HL-60 (cell line): ENCODE results near the gene EIF3C.
"Not testable (repeated sequence)": the region's sequence is repeated elsewhere in the genome, so short reads cannot be mapped to it uniquely, and the experiment has no call there.

Experiments
- GABPA ChIP-seq: IDR thresholded peaks from 2 replicates; pipeline ENCODE4 v1.6.1; 2012; ENCODE audit warnings: low read depth
- POLR2AphosphoS5 ChIP-seq: IDR thresholded peaks from 2 replicates; pipeline ENCODE4 v1.6.1; 2012; ENCODE audit warnings: low read depth
- TF ChIP-seq, protein P1 (sequence below): IDR thresholded peaks from one replicate; pipeline ENCODE4 v1.5.1; 2011; ENCODE audit warnings: low read length, control low read depth, inconsistent platforms; ENCODE audit not compliant: insufficient read depth
- TF ChIP-seq, protein P2 (sequence below): IDR thresholded peaks from 2 replicates; pipeline ENCODE4 v1.6.1; 2012; ENCODE audit warnings: low read depth; ENCODE audit not compliant: insufficient replicate concordance

DNA sequence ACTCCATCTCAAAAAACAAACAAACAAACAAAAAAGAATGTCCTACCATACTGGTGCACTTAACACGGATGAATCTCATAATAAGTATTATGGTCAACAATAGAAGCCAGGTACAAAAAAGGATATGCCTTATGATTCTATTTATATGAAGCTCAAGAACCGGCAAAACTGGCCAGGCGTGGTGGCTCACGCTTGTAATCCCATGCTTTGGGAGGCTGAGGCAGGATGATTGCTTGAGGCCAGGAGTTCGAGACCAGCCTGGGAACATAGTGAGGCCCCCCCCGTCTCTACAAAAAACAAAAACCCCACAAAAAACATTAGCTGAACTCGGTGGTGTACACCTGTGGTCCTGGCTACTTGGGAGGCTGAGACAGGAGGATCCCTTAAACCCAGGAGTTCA is 7.0 kb upstream of the EIF3C start:
- not testable (repeated sequence) for TF ChIP-seq GABPA, POLR2AphosphoS5
- TF ChIP-seq, protein P1, sequence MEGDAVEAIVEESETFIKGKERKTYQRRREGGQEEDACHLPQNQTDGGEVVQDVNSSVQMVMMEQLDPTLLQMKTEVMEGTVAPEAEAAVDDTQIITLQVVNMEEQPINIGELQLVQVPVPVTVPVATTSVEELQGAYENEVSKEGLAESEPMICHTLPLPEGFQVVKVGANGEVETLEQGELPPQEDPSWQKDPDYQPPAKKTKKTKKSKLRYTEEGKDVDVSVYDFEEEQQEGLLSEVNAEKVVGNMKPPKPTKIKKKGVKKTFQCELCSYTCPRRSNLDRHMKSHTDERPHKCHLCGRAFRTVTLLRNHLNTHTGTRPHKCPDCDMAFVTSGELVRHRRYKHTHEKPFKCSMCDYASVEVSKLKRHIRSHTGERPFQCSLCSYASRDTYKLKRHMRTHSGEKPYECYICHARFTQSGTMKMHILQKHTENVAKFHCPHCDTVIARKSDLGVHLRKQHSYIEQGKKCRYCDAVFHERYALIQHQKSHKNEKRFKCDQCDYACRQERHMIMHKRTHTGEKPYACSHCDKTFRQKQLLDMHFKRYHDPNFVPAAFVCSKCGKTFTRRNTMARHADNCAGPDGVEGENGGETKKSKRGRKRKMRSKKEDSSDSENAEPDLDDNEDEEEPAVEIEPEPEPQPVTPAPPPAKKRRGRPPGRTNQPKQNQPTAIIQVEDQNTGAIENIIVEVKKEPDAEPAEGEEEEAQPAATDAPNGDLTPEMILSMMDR, result not testable (repeated sequence)
- TF ChIP-seq, protein P2, sequence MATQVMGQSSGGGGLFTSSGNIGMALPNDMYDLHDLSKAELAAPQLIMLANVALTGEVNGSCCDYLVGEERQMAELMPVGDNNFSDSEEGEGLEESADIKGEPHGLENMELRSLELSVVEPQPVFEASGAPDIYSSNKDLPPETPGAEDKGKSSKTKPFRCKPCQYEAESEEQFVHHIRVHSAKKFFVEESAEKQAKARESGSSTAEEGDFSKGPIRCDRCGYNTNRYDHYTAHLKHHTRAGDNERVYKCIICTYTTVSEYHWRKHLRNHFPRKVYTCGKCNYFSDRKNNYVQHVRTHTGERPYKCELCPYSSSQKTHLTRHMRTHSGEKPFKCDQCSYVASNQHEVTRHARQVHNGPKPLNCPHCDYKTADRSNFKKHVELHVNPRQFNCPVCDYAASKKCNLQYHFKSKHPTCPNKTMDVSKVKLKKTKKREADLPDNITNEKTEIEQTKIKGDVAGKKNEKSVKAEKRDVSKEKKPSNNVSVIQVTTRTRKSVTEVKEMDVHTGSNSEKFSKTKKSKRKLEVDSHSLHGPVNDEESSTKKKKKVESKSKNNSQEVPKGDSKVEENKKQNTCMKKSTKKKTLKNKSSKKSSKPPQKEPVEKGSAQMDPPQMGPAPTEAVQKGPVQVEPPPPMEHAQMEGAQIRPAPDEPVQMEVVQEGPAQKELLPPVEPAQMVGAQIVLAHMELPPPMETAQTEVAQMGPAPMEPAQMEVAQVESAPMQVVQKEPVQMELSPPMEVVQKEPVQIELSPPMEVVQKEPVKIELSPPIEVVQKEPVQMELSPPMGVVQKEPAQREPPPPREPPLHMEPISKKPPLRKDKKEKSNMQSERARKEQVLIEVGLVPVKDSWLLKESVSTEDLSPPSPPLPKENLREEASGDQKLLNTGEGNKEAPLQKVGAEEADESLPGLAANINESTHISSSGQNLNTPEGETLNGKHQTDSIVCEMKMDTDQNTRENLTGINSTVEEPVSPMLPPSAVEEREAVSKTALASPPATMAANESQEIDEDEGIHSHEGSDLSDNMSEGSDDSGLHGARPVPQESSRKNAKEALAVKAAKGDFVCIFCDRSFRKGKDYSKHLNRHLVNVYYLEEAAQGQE, result not testable (repeated sequence)
